ENCODE data around the gene ARL8B.

The ARL8B gene

GRCh38 chr3:5214352-5214751 lies 92.3 kb downstream of the ARL8B start:
- no peak for TF ChIP-seq CREB5 (CRISPR knock-in tag; IDR thresholded peaks at IDR 0.05; ENCODE audit: low read depth)
- TF ChIP-seq ZNF8 (CRISPR knock-in tag; IDR thresholded peaks at IDR 0.05), result no peak
- TF ChIP-seq ESRRG (CRISPR knock-in tag; IDR thresholded peaks at IDR 0.05), result no peak
- TF ChIP-seq ZC3H10 (CRISPR knock-in tag; IDR thresholded peaks at IDR 0.05), result no peak
- no peak for TF ChIP-seq GLIS3 (CRISPR knock-in tag; IDR thresholded peaks at IDR 0.05)
- no peak for TF ChIP-seq TOX (CRISPR knock-in tag; IDR thresholded peaks at IDR 0.05; ENCODE audit: borderline replicate concordance)
- TF ChIP-seq TCF4 (CRISPR knock-in tag; IDR thresholded peaks at IDR 0.05; ENCODE audit: borderline replicate concordance), result no peak
- no peak for TF ChIP-seq ZFP30 (CRISPR knock-in tag; IDR thresholded peaks at IDR 0.05)
- TF ChIP-seq, protein P1, sequence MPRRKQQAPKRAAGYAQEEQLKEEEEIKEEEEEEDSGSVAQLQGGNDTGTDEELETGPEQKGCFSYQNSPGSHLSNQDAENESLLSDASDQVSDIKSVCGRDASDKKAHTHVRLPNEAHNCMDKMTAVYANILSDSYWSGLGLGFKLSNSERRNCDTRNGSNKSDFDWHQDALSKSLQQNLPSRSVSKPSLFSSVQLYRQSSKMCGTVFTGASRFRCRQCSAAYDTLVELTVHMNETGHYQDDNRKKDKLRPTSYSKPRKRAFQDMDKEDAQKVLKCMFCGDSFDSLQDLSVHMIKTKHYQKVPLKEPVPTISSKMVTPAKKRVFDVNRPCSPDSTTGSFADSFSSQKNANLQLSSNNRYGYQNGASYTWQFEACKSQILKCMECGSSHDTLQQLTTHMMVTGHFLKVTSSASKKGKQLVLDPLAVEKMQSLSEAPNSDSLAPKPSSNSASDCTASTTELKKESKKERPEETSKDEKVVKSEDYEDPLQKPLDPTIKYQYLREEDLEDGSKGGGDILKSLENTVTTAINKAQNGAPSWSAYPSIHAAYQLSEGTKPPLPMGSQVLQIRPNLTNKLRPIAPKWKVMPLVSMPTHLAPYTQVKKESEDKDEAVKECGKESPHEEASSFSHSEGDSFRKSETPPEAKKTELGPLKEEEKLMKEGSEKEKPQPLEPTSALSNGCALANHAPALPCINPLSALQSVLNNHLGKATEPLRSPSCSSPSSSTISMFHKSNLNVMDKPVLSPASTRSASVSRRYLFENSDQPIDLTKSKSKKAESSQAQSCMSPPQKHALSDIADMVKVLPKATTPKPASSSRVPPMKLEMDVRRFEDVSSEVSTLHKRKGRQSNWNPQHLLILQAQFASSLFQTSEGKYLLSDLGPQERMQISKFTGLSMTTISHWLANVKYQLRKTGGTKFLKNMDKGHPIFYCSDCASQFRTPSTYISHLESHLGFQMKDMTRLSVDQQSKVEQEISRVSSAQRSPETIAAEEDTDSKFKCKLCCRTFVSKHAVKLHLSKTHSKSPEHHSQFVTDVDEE (CRISPR knock-in tag; IDR thresholded peaks at IDR 0.05), result no peak
- TF ChIP-seq PATZ1 (CRISPR knock-in tag; IDR thresholded peaks at IDR 0.05; ENCODE audit: borderline replicate concordance), result no peak
- TF ChIP-seq PPARA (CRISPR knock-in tag; IDR thresholded peaks at IDR 0.05; ENCODE audit: borderline replicate concordance), result no peak
- TF ChIP-seq CSRNP3 (CRISPR knock-in tag; IDR thresholded peaks at IDR 0.05), result no peak
- no peak for TF ChIP-seq ISL1 (CRISPR knock-in tag; IDR thresholded peaks at IDR 0.05)
- no peak for TF ChIP-seq BACH2 (CRISPR knock-in tag; IDR thresholded peaks at IDR 0.05; ENCODE audit: borderline replicate concordance)
- ATAC-seq, result no peak

GRCh38 chr3:5217824-5218595 lies 95.9 kb downstream of the ARL8B start:
- no peak; the same call in 2 of the 3 replicates for ATAC-seq

More at GRCh38 chr3:5217824-5218595, 95.9 kb downstream of the ARL8B start:
- no peak for TF ChIP-seq PPARA (CRISPR knock-in tag; IDR thresholded peaks at IDR 0.05; ENCODE audit: borderline replicate concordance)
- TF ChIP-seq ESRRG (CRISPR knock-in tag; IDR thresholded peaks at IDR 0.05), result no peak
- no peak for TF ChIP-seq CREB5 (CRISPR knock-in tag; IDR thresholded peaks at IDR 0.05; ENCODE audit: low read depth)
- TF ChIP-seq ZNF8 (CRISPR knock-in tag; IDR thresholded peaks at IDR 0.05), result no peak
- TF ChIP-seq, protein P1 (CRISPR knock-in tag; IDR thresholded peaks at IDR 0.05), result no peak
